NCI-H82 treated with DMSO at 0.1 percent for 48 hours (cell line): Measurements from ENCODE around the gene SLAIN1.

Experiments
- DNase-seq: peaks from one replicate; lab custom pipeline; 2025; ENCODE audit not compliant: unreplicated experiment; lab: John Stamatoyannopoulos, UW

SLAIN1 gene

DNA sequence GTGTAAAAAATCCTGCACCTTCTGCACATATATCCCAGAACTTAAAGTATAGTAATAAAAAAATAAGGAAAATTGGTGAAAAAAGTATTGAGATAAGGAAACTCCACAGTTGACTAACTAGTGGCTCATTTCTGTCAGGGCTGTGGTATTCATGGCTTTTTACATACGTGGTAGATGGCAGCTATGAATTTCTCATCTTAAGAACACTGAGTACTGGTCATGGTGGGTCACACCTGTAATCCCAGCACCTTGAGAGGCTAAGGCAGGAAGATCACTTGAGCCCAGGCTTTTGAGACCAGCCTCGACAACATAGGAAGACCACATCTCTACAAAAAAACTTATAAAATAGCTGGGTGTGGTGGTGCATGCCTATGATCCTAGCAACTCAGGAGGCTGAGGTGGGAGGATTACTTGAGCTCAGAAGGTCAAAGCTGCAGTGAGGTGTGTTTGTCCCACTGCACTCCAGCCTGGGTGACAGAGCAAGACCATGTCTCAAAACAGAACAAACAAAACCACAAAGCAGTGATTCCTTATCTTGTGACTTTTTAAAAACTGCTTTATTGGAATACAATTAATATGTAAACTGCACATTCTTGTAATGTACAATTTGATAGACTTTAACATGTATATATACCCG, 16.8 kb downstream of the SLAIN1 start:
- DNase-seq, result no peak

DNA sequence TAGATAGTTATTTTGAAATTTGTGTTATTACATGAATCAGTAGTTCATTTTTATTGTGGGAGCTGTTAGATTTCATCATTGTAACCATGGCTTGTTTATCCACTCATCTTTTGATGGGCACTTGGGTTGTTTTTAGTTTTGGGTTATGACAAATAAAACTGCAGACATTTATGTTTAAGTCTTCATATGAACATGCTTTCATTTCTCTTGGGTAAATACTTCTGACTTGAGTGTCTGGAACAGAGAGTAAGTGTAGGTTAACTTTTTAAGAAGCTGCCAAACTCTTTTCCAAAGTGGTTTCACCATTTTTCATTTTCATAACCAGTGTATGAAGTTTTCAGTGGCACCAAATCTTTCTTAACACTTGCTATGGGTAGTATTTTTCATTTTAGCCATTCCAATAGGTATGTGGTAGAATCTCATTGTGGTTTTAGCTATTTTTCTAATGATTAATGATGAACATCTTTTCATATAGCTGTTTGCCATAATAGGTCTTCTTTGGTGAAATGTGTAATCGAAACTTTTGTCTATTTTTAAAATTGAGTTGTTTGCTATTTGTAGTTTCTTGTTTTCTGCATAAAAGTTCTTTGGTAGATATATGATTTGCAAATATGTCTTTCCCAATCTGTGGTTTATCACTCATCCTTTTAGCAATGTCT, 17.9 kb downstream of the SLAIN1 start:
- no peak for DNase-seq

DNA sequence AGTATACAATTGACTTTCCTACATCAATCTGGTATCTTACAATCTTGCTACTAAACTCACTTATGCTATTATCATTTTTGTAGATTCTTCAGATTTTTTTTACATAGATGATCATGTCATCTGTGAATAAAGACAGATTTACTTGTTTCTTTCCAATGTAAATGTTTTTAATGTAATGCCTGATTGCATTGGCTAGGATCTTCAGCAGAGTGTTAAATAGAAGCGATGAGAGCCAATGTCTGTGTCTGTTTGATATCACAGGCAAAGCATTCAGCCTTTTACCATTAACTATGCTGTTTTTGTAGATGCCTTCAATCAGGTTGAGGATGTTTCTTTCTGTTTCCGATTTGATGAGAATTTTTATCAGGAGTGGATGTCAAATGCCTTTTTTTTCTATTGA, 19.2 kb downstream of the SLAIN1 start:
- no peak for DNase-seq

DNA sequence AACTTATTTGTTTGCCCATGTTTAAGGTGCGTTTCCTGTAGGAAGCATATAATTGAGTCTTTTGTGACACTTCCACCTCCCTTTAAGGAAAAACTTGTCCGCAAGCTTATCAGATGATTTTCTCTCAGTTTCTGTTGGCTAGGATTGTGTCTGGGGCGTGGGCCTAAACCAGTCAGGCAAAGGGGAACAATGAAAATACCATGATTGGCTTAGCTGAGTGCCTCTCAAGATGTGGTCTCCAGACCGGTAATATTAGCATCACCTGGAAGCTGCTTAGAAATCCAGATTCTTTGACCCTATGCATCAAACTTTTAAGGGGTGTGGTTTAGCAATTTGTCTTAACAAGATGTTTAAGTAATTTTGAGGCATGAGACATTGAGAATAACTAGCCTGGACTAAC, 20.0 kb downstream of the SLAIN1 start:
- DNase-seq, result no peak

DNA sequence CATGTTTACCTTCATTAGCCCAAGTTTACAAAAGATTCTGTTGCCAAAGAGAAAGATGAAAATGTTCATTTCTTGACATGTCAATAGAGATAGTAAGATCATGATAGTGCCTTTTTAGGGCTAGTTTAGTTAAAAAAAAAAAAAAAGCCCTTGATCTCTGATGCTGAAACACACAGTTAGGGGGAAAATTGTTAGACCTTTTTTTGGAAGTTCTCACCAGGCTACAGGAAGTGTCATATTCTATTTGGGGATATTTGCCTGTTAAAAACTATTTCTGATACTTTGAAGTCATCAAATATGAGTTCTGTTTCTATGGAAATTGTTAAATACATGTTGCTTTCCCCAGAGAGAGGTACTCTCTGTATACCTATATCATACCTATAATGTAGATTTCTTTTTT, 21.6 kb downstream of the SLAIN1 start:
- no peak for DNase-seq

DNA sequence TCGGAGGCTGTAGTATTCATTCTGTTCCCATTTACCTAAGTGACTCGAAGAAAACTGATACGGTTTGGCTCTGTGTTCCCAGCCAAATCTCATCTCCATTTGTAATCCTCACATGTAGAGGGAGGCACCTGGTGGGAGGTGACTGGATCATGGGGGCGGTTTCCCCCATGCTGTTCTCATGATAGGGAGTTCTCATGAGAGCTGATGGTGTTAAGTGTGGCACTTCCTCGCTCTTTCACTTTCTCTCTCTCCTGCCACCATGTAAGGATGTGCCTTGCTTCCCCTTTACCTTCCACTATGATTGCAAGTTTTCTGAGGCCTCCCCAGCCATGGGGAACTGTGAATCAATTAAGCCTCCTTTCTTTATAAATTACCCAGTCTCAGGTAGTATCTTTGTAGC, 23.5 kb downstream of the SLAIN1 start:
- no peak for DNase-seq

DNA sequence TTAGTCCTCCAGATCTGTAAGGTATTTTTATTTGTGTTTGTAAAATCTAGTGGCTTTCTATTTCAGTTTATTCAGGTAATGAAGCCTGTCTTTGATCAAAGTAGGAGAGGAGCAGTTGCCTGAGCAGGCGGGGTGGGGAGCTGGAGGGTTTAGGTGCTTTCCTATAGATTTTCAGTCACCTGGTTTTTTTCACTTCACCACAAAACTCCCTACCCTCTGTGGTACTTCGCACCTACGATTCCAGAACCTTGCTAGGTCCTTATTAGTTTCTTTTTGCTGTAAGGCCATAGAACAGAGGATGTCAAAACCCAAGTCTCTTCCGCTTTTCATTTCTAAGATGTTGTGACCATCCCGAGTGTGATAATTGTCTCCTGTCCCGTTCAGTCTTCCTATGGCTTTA, 26.6 kb downstream of the SLAIN1 start:
- DNase-seq, result no peak

GRCh38 chr13:77725071-77725470, 27.6 kb downstream of the SLAIN1 start:
- DNase-seq, result no peak

GRCh38 chr13:77728265-77729125, 31.0 kb downstream of the SLAIN1 start:
- DNase-seq, result peak; percentile 94

- no peak for DNase-seq
Measured at GRCh38 chr13:77729502-77730221, 32.2 kb downstream of the SLAIN1 start.

DNA sequence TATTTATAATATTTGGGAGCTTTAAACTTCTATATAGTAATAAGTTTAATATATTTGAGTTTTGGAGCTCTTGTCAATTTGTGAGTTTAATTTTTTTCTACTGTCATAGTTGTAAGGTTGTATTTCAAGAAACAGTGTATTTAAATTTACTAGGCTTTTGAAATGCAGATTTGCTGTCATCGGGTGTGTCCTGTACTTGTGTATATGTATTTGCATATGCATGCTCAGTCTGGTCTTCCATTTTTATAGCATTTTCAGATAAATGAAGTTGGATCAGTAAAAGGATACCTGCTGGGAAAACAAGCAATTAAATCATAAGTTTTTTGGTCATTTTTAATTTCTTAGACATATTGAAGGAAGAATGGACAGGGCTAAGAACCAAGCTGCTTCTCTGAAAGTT, 33.1 kb downstream of the SLAIN1 start:
- no peak for DNase-seq

DNA sequence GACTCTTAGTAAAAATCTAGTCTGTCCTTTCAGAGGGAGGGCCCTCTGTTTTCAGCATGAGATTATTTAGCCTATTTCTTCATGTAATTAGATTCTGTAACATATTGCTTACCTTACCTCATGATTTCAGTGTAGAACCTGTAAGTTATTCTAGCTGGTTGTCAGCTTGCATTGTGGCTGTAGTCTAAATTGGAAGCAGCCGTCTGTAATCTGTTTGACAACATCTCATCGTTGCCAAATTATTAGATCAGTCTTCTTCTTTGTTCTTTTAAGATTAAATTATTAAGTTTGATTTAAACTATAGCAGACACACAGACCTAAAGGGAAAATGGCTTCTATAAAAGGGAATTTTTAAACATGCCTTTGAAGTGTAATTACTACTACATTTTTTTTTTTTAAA, 34.8 kb downstream of the SLAIN1 start:
- peak; percentile 86 for DNase-seq

DNA sequence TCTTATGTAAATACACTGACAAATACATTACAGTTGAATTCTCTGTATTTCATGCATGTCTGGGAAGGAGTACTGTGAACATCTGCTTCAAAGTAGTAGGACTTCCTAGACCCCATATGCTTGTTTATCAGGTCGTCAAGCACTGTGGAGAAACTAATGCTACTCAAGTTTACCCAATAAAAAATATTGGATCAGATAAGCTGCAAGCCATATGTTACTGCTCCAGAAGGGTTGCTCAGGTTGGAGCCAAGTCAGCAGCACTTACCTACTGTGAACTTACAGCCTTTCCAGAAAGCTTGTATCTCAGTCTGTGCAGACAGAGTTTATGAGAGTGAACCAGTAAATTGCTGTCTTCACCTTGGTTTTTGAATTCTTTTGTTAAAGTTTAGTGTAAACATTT, 36.2 kb downstream of the SLAIN1 start:
- peak; percentile 98 for DNase-seq

- no peak for DNase-seq
Measured at GRCh38 chr13:77737583-77738200, 40.2 kb downstream of the SLAIN1 start.

- DNase-seq, result no peak
Measured at GRCh38 chr13:77740097-77740735, 42.7 kb downstream of the SLAIN1 start.

DNA sequence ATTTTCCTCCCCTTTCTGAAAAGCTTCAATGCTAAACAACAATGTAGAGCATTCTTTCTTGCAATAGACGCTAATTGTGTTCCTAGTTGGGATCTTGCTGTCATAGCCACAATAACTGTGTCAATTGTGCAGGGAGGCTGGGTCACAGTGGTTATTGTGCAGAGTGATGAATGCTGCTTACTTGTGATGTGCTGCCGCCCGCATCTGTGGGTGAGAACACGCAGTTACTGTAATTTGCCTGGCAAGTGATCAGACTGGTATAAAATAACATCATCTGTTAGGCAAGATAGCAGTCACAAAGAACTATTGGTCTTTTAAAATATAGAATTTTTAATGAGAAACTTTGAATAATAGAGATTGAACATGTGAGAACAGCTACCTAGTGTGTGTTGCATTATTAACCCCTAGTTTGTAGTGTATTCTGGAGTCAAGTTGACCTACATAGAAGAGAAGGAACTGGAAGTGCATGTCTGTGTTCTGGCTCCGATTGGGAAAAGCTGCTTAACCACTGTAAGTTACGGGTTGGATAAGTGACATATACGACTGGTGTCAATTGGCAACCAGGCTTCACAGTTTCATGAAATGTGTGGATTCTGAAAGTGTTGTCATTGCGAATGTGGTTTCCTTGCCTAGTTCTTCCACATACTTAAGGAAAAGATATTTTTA, 43.6 kb downstream of the SLAIN1 start:
- no peak for DNase-seq

DNA sequence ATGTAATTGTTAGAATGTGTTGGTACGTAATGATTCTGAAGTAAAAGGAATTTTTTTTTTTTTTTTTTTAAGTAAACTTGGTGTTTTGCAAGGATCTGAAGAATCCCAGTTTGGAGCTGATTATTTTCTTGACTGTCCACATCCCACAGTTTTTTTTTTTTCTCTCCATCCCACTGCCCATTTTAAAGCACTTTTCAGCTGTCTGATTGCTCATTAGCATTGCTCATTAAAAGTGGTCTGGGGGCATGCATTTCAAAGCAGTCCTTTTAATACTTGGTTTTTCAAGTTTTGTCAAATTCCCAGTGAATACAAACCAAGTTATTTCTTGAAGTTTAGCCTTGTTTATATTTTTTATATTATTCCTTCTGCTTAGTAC, 44.1 kb downstream of the SLAIN1 start:
- no peak for DNase-seq

- DNase-seq, result no peak
Measured at GRCh38 chr13:77742801-77743200, 45.3 kb downstream of the SLAIN1 start.

DNA sequence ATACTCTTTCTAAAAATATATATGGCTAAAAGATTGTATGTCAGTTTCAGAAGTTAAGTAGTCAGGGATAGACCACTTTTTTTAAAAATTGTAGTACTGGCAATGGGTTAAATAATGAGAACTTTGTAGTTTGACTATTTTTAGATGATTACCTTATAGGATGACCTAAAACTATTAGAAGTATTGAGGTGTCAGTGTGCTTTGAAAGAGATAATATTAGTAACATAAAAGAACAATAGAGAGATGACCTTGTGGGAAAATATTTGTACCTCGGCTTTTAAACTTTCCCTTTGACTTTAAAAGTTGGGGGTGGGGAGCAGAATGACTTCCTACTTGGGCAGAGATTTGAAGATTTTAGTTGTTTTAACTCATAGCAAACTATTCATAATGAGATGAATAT, 48.3 kb downstream of the SLAIN1 start:
- DNase-seq, result no peak

DNA sequence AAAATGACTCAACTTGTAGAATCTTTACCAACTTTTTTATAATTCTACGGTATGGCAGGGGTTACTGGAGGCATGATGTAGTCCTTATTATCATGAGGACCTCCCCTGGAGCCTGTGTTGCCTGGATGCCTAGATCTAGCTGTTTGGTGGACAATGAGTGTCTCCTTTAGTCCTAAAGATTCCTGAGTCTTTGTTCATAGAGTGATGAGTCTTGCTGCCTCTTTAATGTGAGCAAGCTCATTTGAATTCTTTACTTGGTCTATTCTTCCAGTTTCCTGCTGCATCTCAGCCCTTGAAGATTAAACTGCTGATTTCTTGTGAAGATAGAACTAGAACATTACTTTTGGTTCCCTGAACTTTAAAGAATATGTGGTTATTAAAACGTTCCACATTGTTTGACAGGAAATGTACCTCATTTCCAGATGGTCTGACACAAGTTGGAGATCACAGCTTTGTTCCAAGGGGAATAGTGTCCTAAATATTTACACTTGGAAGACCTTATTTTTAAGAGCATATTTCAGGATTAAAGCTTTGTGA, 51.9 kb downstream of the SLAIN1 start:
- DNase-seq, result no peak
